K562 (cell line): ENCODE measurements around the gene PLXNB2.

ENCODE experiments used
- CHAMP1 ChIP-seq: fragments of 450-650 bp; IDR thresholded peaks from 2 replicates; pipeline ENCODE4 v1.6.1; 2016; ENCODE audit warnings: mild to moderate bottlenecking
- CTCF ChIP-seq, 3 experiments: IDR thresholded peaks in 2 of 3; conservative IDR thresholded peaks in 1 of 3; 2 replicates each; pipeline ENCODE4 v1.5.1; 2011 to 2012; ENCODE audit warnings: low read length in 3 of 3, mild to moderate bottlenecking in 3 of 3, control low read depth in 2 of 3, improper control_type of control experiment in 1 of 3, inconsistent platforms in 1 of 3, low read depth in 1 of 3, mixed read lengths in 1 of 3, moderate library complexity in 1 of 3; ENCODE audit not compliant: insufficient read depth in 2 of 3
- EP300 ChIP-seq: IDR thresholded peaks from 2 replicates; pipeline ENCODE4 v1.6.1; 2012; ENCODE audit warnings: low read length, improper control_type of control experiment
- EP400 ChIP-seq: fragments of 450-650 bp; IDR thresholded peaks from 2 replicates; pipeline ENCODE4 v1.6.1; 2017; ENCODE audit warnings: antibody characterized with exemption, mild to moderate bottlenecking, moderate library complexity
- ESRRA ChIP-seq: fragments of 450-650 bp; IDR thresholded peaks from 2 replicates; pipeline ENCODE4 v1.6.1; 2014; ENCODE audit warnings: low read depth, mild to moderate bottlenecking, moderate library complexity, borderline replicate concordance
- MAFF ChIP-seq: IDR thresholded peaks from 2 replicates; pipeline ENCODE4 v1.6.1; 2012; ENCODE audit warnings: low read length, improper control_type of control experiment
- NR2C1 ChIP-seq, 2 experiments: fragments of 450-650 bp; IDR thresholded peaks; 2 replicates each; pipeline ENCODE4 v1.6.1; 2017; ENCODE audit warnings: mild to moderate bottlenecking in 2 of 2, antibody characterized with exemption in 1 of 2, inconsistent platforms in 1 of 2, missing compliant biosample characterization in 1 of 2, missing genetic modification characterization in 1 of 2
- POLR2A ChIP-seq: fragments of 450-650 bp; conservative IDR thresholded peaks from 2 replicates; pipeline ENCODE4 v1.6.1; 2016
- RNF2 ChIP-seq: sonication (generic); IDR thresholded peaks from 2 replicates; pipeline ENCODE4 v1.6.1; 2016
- TAL1 ChIP-seq: fragments of 450-650 bp; IDR thresholded peaks from 2 replicates; pipeline ENCODE4 v1.6.1; 2016; ENCODE audit warnings: mild to moderate bottlenecking
- ZFP91 ChIP-seq: sonication (generic); formaldehyde crosslinking; IDR thresholded peaks from 2 replicates; pipeline ENCODE4 v1.8.0; 2022; ENCODE audit warnings: mild to moderate bottlenecking, missing genetic modification reagents
- ZNF274 ChIP-seq: IDR thresholded peaks from 2 replicates; pipeline ENCODE4 v1.6.1; 2011; ENCODE audit warnings: low read depth, mild to moderate bottlenecking, low read length, moderate library complexity, borderline replicate concordance

- TF ChIP-seq CTCF (IDR thresholded peaks at IDR 0.05 in 2 of 3, conservative IDR thresholded peaks at IDR 0.05 in 1 of 3; ENCODE audit: insufficient read depth in 2 of 3, low read depth in 1 of 3, low read length in 3 of 3) (no peak), ZFP91 (no peak), NR2C1 (IDR thresholded peaks at IDR 0.05) (no peak), NR2C1 (tag; IDR thresholded peaks at IDR 0.05) (no peak), MAFF (no peak), TAL1 (no peak), RNF2 (no peak), EP400 (no peak), CHAMP1 (no peak), ZNF274 (no peak), ESRRA (no peak), POLR2A (no peak), EP300 (no peak)
These were observed 1.4 kb downstream of the PLXNB2 start for GRCh38 chr22:50305923-50306566.
